GM12892 (cell line): ENCODE results near the gene POU6F2.

Experiments used
- DNase-seq: peaks from one replicate; pipeline ENCODE4 v3.0.0; 2011; ENCODE audit not compliant: insufficient read length
- FAIRE-seq: peaks from 2 replicates; lab custom pipeline; 2011; peaks lifted over from hg19 to GRCh38; lab: Jason Lieb, UNC
- POLR2A ChIP-seq: IDR thresholded peaks from 2 replicates; pipeline ENCODE4 v1.6.1; 2011; ENCODE audit warnings: low read depth, low read length, control low read depth
- POLR2AphosphoS5 ChIP-seq: IDR thresholded peaks from 2 replicates; pipeline ENCODE4 v1.6.1; 2011; ENCODE audit warnings: low read depth, low read length, control low read depth
- TAF1 ChIP-seq: IDR thresholded peaks from 2 replicates; pipeline ENCODE4 v1.6.1; 2011; ENCODE audit warnings: low read depth, mild to moderate bottlenecking, control low read depth, low read length, borderline replicate concordance

Gene POU6F2

DNA sequence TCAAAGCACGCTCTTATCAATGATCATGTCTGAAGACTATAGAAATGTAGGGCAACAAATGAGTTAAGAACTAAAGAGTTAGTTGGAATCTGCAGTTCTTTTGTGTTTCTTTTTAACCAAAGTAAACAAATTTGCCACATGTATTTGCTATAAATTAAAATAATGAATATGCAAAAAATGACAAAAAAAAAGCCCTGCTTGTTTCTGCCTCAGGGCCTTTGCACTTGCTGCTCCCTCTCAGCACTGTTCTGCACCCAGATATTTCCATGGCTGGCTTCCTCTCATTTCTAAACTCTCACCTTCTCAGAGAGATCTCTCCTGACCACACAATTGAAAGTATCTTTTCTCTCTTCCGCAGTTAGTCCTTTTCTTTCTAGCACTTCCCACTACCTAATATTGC, 406.7 kb downstream of the POU6F2 start:
- DNase-seq (no peak), FAIRE-seq (no peak)
- TF ChIP-seq POLR2A (no peak), TAF1 (no peak), POLR2AphosphoS5 (no peak)

DNA sequence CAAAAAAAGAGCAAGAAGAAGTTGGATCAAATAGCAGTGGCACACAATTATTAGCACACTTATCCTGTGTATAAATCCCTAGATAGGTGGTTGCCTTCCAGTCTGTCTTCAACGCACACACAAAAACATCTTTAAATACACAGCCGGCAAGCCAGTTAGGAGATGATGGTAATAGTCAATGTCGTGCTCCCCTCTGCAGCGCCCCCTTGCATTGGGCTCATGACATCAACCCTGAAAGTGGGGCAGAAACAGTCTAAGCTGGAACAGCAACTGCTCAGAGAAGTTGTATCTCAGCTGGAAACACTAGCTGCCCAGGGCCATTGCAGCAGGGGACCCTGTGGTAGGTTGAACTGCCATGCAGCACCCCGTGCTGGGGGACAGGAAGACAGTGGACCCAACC, 409.0 kb downstream of the POU6F2 start:
- TF ChIP-seq POLR2AphosphoS5 (no peak), POLR2A (no peak), TAF1 (no peak)
- no peak for FAIRE-seq
- no peak for DNase-seq

DNA sequence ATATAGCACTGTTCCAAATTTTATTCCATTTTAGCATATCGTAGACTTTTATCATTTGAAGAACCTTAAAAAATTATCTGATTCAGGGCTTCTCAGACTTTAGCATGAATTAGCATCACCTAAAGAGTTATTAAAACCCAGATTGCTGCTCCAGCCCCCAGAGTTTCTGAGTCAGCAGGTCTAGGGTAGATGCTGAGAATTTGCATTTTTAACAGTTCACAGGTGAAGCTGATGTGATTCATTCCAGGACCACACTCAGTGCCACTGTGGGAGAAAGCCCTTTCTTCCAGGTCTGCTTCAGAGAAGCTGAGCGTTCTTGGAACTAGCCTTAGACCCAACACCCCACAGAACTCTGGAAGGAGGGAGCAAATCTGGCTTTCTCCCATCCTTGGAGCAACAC, 414.4 kb downstream of the POU6F2 start:
- FAIRE-seq: peak; percentile 9
- TF ChIP-seq TAF1 (no peak), POLR2A (no peak), POLR2AphosphoS5 (no peak)
- no peak for DNase-seq

DNA sequence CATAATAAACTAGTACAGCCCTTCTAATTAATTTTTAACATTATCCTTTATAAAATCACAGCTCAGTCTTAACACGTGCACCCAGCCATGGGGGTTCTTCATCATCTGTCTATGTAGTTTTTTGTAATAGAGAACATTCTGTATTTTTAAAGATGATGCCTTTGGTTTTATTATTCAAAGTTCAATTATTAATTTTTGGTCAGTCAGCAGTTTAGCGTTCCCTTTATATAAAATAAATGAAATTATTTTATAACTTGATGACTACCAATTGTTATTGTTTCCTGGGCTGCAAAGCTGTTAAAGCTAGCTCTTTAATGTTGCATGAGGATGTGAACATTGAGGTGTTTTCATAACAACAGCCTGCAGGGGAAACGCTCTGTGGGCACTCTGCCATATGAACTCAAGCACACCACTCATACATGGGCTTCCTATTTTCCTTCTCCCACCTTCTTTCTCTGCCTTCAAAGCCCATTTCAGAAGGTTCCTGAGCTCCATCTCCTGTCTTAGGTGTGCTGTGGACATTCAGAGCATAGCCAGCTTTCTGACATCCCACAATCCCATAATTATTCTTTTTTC, 416.5 kb downstream of the POU6F2 start:
- DNase-seq (no peak), FAIRE-seq (no peak)
- TF ChIP-seq POLR2A (no peak), POLR2AphosphoS5 (no peak)

DNA sequence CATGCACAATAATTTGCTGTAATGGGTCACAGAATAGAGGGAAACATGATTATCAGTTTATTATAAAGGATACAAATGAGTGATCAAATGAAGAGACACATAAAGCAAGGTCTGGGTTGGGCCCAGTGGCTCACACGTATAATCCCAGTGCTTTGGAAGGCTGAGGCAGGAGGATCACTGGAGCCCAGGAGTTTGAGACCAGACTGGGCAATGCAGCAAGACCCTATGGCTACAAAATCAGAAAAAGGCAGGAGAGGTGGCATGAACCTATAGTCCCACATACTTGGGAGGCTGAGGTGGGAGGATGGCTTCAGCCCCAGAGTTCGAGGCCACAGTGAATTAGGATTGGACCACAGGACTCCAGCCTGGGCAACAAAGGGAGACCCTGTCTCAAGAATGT, 421.7 kb downstream of the POU6F2 start:
- no peak for TF ChIP-seq POLR2AphosphoS5
- TF ChIP-seq TAF1: no peak
- TF ChIP-seq POLR2A: no peak
- DNase-seq (no peak), FAIRE-seq (no peak)

DNA sequence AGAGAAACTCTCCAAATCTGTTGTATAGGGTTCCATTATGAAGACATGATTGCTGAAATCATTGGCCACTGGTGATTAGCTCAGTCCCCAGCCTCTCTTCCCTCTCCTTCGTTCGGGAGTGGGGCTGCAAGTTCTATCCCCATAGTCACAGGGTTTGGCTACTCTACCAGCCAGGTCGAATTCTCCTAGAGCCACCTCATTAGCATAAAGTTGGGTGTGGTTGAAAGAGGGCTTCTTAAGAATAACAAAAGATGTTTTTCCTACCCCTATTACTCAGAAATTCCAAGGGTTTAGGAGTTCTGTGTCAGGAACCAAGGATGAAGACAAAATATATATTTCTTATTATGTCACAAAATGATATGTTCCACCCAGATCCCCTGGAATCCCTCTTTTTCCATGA, 422.3 kb downstream of the POU6F2 start:
- no peak for TF ChIP-seq POLR2A
- FAIRE-seq: no peak
- no peak for DNase-seq

DNA sequence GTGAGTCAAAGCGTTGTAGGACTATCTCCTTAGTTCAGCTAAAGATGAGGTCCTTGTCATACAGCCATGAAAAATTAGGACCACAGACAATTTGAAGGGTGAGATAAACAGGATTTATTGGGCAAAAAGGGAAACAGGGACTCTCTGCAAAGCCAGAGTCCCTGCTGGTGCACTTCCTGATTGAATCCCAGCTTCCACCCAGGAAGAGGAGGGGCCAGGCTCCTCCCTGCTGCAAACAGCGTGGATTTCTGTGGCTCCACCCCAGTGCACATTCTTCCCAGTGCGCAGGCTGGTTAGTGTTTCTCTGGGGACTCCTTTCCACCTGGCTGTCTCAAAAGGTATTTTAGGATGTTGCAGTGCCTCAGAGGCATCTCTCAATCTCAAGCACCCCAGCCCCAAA, 423.1 kb downstream of the POU6F2 start:
- TF ChIP-seq TAF1 (no peak), POLR2AphosphoS5 (no peak), POLR2A (no peak)
- no peak for FAIRE-seq

DNA sequence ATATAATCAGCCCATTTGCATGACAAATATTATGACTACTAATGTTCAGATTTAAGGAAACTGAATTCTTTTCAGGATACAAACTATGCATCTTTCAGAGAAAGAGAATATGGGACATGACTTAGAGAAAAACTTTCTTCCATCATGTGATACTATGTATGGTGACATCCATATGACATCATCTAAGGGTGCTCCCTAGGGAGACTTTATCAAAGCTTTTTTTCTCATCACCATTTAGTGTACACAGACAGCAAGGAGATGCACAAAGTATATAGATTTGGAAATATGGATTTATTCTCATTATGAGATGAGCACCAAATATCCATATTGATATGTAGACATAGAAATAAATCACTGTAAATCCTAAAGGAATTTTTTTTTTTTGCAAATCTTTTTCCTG, 424.3 kb downstream of the POU6F2 start:
- TF ChIP-seq TAF1: no peak
- no peak for TF ChIP-seq POLR2AphosphoS5
- TF ChIP-seq POLR2A: no peak
- DNase-seq: no peak
- FAIRE-seq: no peak

More for the DNA sequence above, 423.1 kb downstream of the POU6F2 start:
- no peak for DNase-seq

DNA sequence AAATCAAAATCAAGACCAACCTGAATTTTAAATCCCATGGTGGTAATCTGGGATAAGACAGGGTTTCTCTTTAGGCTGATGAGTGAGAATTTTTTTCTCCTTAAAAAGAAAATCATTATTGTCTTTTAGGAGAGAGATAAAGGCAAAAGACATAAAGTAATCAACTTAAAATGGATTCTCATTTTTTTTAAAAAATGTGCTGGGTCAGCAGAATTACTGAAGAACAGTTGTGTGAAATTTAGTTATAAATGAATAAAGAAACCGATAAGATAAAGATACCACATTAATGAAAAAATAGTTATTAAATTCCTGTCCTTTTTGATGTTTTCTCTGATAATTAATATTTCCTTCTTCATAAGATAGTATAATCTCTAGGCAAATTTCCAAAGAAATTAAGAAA, 427.2 kb downstream of the POU6F2 start:
- TF ChIP-seq POLR2AphosphoS5: no peak
- no peak for FAIRE-seq
- no peak for DNase-seq

DNA sequence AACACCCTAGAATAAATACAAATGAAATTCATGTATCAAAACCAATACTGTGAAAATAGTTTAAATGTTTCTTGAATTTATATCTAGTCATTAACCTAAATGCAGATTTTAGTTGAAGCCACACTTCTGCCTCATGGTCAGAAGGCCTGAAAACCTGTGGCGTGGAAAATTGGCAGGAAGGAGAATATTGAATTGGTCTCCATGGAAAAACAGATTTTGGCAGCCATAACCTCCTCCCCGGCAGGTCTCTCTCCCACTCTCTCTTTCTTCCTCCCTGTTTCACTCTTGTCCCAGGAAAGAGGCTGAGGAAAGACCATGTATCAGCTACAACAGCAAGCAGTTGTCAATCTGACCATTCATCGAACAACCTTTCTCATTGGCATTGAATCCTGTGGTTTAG, 427.9 kb downstream of the POU6F2 start:
- DNase-seq: no peak
- no peak for FAIRE-seq
- no peak for TF ChIP-seq POLR2A

DNA sequence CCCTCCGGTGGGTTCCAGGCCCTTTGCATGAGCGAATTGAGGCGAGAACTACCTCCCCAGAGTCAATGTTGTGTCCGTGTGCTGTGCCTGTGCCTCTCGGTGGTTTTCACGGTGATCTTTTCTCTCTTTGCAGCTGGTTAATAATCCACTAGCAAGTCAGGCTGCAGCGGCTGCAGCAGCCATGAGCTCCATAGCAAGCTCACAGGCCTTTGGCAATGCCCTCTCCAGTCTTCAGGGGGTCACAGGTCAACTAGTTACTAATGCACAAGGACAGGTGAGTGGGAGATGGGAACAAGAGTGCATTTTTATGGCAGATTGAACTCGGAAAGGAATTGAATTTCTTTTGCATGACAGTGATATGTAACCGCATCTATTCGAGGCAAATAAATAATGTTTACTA, 428.8 kb downstream of the POU6F2 start:
- DNase-seq: no peak
- no peak for FAIRE-seq
- no peak for TF ChIP-seq POLR2AphosphoS5
- TF ChIP-seq TAF1: no peak
- TF ChIP-seq POLR2A: no peak

DNA sequence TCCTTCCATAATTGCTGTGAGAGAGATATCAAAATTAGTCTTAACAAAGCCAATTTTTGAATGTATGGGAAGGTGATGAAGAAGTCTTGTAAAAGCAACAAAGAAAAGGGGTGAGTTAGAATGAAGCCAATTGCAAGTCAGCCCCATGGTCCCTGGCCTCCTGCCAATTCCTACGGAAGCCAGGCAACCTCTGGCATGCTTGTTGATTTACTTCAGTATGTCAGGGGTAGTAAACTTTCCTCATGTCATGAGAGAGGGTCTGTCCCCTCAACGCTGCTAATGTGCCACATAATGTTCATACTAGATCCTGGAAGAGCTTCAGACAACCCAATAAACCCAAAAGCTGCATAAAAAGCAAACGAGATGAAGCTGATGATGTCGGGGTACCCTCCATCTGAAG, 429.4 kb downstream of the POU6F2 start:
- FAIRE-seq: no peak
- TF ChIP-seq TAF1 (no peak), POLR2A (no peak), POLR2AphosphoS5 (no peak)
- DNase-seq: no peak

DNA sequence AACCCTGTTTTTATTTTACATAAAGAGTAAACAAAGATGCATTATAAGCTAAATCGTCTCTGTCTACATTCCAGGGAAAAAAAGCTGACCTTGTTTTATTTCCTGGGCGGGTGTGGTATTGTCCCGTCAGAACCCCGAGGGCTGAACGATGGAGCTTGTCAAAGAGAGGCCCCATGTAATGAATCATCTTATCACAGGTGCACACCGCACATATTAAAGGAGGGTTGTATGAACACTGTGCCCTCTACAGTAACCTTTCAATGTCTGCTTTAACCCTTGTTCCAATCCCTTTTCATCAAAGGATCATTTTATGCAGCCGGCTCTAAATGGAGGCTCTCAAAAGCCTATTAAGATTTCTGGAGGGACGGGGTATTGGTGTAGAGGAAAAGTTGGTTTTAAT, 430.0 kb downstream of the POU6F2 start:
- DNase-seq: no peak
- FAIRE-seq: no peak
- TF ChIP-seq TAF1 (no peak), POLR2A (no peak), POLR2AphosphoS5 (no peak)
